ENCODE data around the gene SLC5A12. TPM values are rescaled to one million over a fixed set of nuclear protein-coding genes. Genes with fewer than 3 reads are reported as not detected.

Gene SLC5A12
- total and polyA plus RNA-seq, 2 of the 4 experiments (the other 2 are of a cell fraction), result not detected

DNA sequence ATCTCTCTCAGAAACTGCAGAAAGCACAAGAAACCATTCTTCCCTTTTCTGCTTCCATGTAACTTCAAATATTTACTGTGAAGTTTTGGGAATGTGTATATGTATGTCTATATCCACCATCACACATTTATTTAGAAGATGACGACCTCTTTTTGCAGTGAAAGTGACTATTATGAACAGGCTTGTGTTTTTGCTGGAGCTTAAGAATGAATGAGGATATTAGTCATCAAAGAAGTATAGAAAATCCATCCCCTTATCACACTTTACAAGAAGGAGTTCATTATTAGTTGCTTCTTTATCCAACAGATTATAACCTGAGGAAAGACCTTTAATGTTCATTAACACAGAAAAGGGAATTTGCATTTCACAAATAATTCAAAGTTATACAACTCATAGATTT, 21.1 kb upstream of the SLC5A12 start:
- H4K5ac ChIP-seq (ENCODE audit: low read depth, low read length), result no peak overlapping the region
- H2AK5ac ChIP-seq (ENCODE audit: low read depth, low read length), result no peak overlapping the region
- H3K79me1 ChIP-seq (ENCODE audit: low read depth in 1 of 2, low read length in 2 of 2), result no peaks in the 10 kb centered on the region
- no peak overlapping the region for H4K91ac ChIP-seq (ENCODE audit: insufficient read depth, low read depth, low read length)
- no peak overlapping the region for H2AK9ac ChIP-seq (replicated peaks; ENCODE audit: low read depth, low read length, poor library complexity)
- no peak overlapping the region for H4K8ac ChIP-seq (ENCODE audit: low read depth in 2 of 2, low read length in 2 of 2)
- no peak for TF ChIP-seq BHLHE40 (IDR thresholded peaks at IDR 0.05; ENCODE audit: low read depth, low read length)
- H4K20me1 ChIP-seq (ENCODE audit: insufficient read depth, low read length), result no peaks in the 10 kb centered on the region
- no peak overlapping the region for H3K14ac ChIP-seq (replicated peaks; ENCODE audit: low read depth, low read length)
- no peak overlapping the region for H3K4ac ChIP-seq (ENCODE audit: low read depth, low read length)
- no peaks in the 10 kb centered on the region for H3K36me3 ChIP-seq (ENCODE audit: control insufficient read depth, insufficient read depth, low read length)
- no CpG with 5 or more reads among the region's 1 CpG for WGBS, 2 experiments (ENCODE audit: extremely low coverage in 2 of 2, insufficient read length in 1 of 2)
- H3K9me3 ChIP-seq (ENCODE audit: control insufficient read depth, insufficient read depth, low read length), result no peaks in the 10 kb centered on the region
- no peak overlapping the region for H3K23ac ChIP-seq (ENCODE audit: low read depth, low read length)
- H3K9me1 ChIP-seq (ENCODE audit: insufficient read depth, low read length), result no peaks in the 10 kb centered on the region
- H2AFZ ChIP-seq (replicated peaks; ENCODE audit: low read length, poor library complexity), result no peak overlapping the region
- POLR2A ChIA-PET (ENCODE audit: unreplicated experiment), result no interaction called here
- H3K9ac ChIP-seq (ENCODE audit: low read depth, low read length), result no peak overlapping the region
- H3K56ac ChIP-seq (ENCODE audit: extremely low read depth, insufficient read depth, low read length), result no peak overlapping the region
- no peak overlapping the region for H3K18ac ChIP-seq (ENCODE audit: low read depth, low read length)
- CTCF ChIA-PET, result no interaction called here
- H3K4me3 ChIP-seq (ENCODE audit: insufficient read depth, low read depth, low read length), result no peak overlapping the region
- no peak overlapping the region for H2BK120ac ChIP-seq (ENCODE audit: low read depth, low read length)
- no TSS peak for BruUV-seq (replicated peaks)
- no peaks in the 10 kb centered on the region for H3K27me3 ChIP-seq (ENCODE audit: control insufficient read depth, insufficient read depth, low read length)
- no peak overlapping the region for H3K27ac ChIP-seq (ENCODE audit: insufficient read depth, low read length)
- in situ Hi-C loops (cut with MboI; ENCODE audit: low sequenced_read_pairs), result no loop called here
- no peak overlapping the region for H2BK20ac ChIP-seq (ENCODE audit: low read depth, low read length)
- H3K4me1 ChIP-seq (ENCODE audit: control insufficient read depth, insufficient read depth, low read length), result no peaks in the 10 kb centered on the region
- ATAC-seq (ENCODE audit: low read depth), result no peak
- no peak for DNase-seq
- no peak overlapping the region for H2BK5ac ChIP-seq (ENCODE audit: low read depth, low read length, poor library complexity, severe bottlenecking)
- intact Hi-C loops (cut with micrococcal nuclease), result no loop called here
- no peak overlapping the region for H2BK15ac ChIP-seq (ENCODE audit: low read depth, low read length)
- no peak overlapping the region for H3K4me2 ChIP-seq (ENCODE audit: low read depth, low read length)
- dilution Hi-C loops (cut with HindIII; ENCODE audit: low sequenced_read_pairs, unreplicated experiment), result loop anchor here (25.0 kb wide), 1 partner anchor 394 kb away; no protein-coding TSS in a partner anchor

All from IMR-90 (cell line).